ENCODE data around the gene GLUD1. TPM values are rescaled to one million over a fixed set of nuclear protein-coding genes. Genes with fewer than 3 reads are reported as not detected.
"Not testable (repeated sequence)": the region's sequence is repeated elsewhere in the genome, so short reads cannot be mapped to it uniquely, and the experiment has no call there.

GLUD1 gene
- total and polyA plus RNA-seq, 12 donors, result 38.0 to 130 (median 113) TPM

DNA sequence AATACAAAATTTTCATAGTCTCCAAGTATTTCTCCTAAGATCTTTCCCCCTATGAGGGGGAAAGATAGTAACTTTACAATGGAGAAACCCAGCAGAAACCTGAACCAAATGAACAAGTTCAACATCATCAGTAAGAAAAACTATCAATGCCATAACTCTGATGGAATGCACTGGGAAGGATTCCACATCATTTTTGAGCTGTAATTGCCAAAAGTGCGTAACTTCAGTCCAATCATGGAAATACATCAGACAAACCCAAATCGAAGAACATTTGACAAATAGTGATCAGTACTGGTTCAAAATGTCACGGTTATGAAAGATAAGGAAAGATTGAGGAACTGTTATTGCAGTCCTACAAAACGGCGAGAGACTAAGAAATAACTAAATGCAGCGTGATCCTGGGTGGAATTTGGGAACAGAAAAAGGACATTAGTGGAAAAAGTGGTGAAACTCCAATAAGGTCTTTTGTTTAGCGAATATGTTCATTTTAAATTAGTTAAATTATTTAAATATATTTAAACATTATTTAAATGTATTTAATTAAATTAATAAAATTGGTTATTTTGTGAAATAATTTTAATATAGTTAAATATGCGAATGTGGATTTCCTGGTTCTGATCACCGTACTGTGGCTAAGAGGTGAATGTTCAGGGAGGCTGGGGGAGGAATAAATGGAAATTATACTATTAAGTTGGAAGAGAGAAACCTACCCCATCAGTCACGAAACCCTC is 79.5 kb downstream of the GLUD1 start:
- intact Hi-C loops (cut with DNase I); DNase-seq; H3K36me3 ChIP-seq; ATAC-seq; H3K4me3 ChIP-seq; H3K27ac ChIP-seq; H3K9me3 ChIP-seq; H3K4me1 ChIP-seq; H3K27me3 ChIP-seq: not testable (repeated sequence)
- WGBS, 2 donors, result 84 to 86% methylated on average over 9 of the region's 10 CpGs

DNA sequence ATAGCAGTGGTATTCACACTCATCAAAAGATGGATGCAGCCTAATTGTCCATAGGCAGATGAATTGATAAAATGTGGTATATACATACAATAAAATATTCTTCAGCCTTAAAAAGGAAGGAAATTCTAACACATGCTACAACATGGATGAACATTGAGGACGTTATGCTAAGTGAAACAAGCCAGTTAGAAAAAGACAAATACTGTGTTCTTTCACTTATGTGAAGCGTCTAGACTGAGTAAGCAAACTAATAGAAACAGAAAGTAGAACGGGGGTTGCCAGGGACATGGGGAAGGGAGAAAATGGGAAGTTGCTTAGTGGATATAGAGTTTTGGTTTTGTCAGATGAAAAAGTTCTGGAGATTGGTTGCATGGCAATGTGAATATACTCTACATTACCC is 81.1 kb downstream of the GLUD1 start:
- H3K27ac ChIP-seq; intact Hi-C loops (cut with DNase I); H3K4me1 ChIP-seq; ATAC-seq; H3K4me3 ChIP-seq; H3K36me3 ChIP-seq; H3K27me3 ChIP-seq; H3K9me3 ChIP-seq; DNase-seq: not testable (repeated sequence)
- 71 to 85% methylated on average over 3 of the region's 3 CpGs for WGBS, 2 donors

DNA sequence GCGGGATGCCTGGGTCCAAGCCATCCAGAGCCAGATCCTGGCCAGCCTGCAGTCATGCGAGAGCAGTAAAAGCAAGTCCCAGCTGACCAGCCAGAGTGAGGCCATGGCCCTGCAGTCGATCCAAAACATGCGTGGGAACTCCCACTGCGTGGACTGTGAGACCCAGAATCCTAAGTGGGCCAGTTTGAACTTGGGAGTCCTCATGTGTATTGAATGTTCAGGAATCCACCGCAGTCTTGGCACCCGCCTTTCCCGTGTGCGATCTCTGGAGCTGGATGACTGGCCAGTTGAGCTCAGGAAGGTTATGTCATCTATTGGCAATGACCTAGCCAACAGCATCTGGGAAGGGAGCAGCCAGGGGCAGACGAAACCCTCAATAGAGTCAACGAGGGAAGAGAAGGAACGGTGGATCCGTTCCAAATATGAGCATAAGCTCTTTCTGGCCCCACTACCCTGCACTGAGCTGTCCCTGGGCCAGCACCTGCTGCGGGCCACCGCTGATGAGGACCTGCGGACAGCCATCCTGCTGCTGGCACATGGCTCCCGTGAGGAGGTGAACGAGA is 85.4 kb downstream of the GLUD1 start:
- intact Hi-C loops (cut with DNase I); DNase-seq; ATAC-seq; H3K4me3 ChIP-seq; H3K27me3 ChIP-seq; H3K4me1 ChIP-seq; H3K9me3 ChIP-seq; H3K27ac ChIP-seq; H3K36me3 ChIP-seq: not testable (repeated sequence)
- 88 to 91% methylated on average over 17 of the region's 18 CpGs for WGBS, 2 donors

DNA sequence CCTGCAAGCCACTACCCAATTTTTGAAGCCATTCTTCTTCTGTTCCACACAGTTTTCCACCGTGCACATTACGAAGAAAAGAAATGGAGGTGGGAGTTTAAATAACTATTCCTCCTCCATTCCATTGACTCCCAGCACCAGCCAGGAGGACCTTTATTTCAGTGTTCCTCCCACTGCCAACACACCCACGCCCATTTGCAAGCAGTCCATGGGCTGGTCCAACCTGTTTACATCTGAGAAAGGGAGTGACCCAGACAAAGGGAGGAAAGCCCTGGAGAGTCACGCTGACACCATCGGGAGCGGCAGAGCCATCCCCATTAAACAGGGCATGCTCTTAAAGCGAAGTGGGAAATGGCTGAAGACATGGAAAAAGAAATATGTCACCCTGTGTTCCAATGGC is 86.3 kb downstream of the GLUD1 start:
- H3K27me3 ChIP-seq; H3K27ac ChIP-seq; ATAC-seq; intact Hi-C loops (cut with DNase I); H3K9me3 ChIP-seq; H3K4me1 ChIP-seq; DNase-seq; H3K4me3 ChIP-seq: not testable (repeated sequence)
- peaks cover 0 to 13% (median 0%) of the 10 kb centered on the region in 9 donors for H3K36me3 ChIP-seq
- 96 to 97% methylated on average over 7 of the region's 7 CpGs for WGBS, 2 donors

DNA sequence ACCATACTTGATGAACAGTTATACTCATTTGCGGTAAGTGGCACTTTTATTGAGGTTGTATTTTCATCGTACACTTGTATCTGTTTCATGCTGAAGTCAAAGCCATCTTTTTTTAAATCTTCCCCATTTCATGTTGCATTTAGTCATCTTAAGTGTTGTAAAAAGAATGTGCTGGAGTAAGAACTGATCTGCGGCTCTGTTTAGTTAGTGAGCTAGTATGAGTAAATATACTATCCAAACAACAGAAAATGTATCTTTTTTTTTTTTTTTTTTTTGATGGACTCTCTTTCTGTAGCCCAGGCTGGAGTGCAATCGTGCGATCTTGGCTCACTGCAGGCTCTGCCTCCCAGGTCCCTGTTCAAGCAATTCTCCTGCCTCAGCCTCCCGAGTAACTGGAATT is 87.0 kb downstream of the GLUD1 start:
- H3K27ac ChIP-seq; intact Hi-C loops (cut with DNase I); DNase-seq; H3K9me3 ChIP-seq; H3K4me1 ChIP-seq; H3K4me3 ChIP-seq; ATAC-seq; H3K27me3 ChIP-seq: not testable (repeated sequence)
- WGBS, 2 donors, result 95 to 99% methylated on average over 6 of the region's 6 CpGs
- peaks cover 0 to 13% (median 0%) of the 10 kb centered on the region in 9 donors for H3K36me3 ChIP-seq

DNA sequence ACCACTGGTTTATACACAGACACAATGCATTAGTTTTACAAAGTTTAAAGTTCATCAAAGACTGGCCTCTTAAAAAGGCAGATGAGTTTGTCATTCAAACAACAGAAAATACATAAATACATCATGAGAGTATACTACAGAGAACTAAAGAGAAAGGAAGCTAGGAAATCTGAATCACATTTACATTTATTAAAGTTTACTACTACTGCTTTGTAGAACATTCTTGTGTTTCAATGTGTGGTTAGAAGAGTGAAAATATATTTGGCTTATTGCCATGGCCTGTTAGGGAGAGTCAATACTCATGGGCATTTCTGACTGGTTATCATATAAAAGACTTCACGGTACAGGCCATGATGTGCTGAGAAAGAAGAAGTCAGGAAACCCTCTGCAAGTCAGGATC is 87.5 kb downstream of the GLUD1 start:
- H3K27me3 ChIP-seq; H3K4me1 ChIP-seq; H3K9me3 ChIP-seq; H3K27ac ChIP-seq; DNase-seq; H3K4me3 ChIP-seq; ATAC-seq; intact Hi-C loops (cut with DNase I): not testable (repeated sequence)
- peaks cover 0 to 13% (median 0%) of the 10 kb centered on the region in 9 donors for H3K36me3 ChIP-seq
- 43 to 62% methylated on average over 1 of the region's 1 CpG for WGBS, 2 donors

DNA sequence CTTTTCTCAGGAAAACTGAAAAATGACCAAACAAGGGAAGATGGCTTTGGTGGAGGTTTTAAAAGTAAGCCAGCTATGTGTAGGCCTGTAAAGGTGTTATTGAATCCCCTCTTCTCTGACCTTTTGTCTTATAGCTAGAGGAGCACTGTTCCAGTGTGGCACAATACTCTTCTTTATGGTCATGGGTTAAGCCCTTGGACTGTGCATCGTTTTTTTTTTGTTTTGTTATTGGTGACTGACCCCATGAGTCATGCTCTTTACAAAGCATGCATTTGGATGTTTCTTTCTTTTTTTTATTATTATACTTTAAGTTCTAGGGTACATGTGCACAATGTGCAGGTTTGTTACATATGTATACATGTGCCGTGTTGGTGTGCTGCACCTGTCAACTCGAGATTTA is 94.2 kb downstream of the GLUD1 start:
- DNase-seq (no peak), ATAC-seq (no peak)
- Histone ChIP-seq H3K4me1 (no peaks in the 10 kb centered on the region), H3K9me3 (no peaks in the 10 kb centered on the region), H3K27me3 (no peaks in the 10 kb centered on the region), H3K4me3 (no peak overlapping the region), H3K36me3 (peaks cover 0 to 52% (median 0%) of the 10 kb centered on the region in 9 donors), H3K27ac (no peak overlapping the region)
- intact Hi-C loops (cut with DNase I), result no loop called here
- TF ChIP-seq, protein P1, sequence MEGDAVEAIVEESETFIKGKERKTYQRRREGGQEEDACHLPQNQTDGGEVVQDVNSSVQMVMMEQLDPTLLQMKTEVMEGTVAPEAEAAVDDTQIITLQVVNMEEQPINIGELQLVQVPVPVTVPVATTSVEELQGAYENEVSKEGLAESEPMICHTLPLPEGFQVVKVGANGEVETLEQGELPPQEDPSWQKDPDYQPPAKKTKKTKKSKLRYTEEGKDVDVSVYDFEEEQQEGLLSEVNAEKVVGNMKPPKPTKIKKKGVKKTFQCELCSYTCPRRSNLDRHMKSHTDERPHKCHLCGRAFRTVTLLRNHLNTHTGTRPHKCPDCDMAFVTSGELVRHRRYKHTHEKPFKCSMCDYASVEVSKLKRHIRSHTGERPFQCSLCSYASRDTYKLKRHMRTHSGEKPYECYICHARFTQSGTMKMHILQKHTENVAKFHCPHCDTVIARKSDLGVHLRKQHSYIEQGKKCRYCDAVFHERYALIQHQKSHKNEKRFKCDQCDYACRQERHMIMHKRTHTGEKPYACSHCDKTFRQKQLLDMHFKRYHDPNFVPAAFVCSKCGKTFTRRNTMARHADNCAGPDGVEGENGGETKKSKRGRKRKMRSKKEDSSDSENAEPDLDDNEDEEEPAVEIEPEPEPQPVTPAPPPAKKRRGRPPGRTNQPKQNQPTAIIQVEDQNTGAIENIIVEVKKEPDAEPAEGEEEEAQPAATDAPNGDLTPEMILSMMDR (IDR thresholded peaks at IDR 0.05), result no peak
- WGBS, 2 donors, result 67 to 84% methylated on average over 3 of the region's 3 CpGs

Other genes with a start within 250 kb of the GLUD1 start
- gene MMRN2, start 137.2 kb downstream of the GLUD1 start, total RNA-seq, result 10 to 100 TPM; 23.4 to 43.2 (median 36.2) TPM
- gene MMRN2, start 137.2 kb downstream of the GLUD1 start, polyA plus RNA-seq, result 10 to 100 TPM; 22.5 to 31.7 TPM
- gene SNCG, start 136.2 kb downstream of the GLUD1 start, total RNA-seq, result 10 to 100 TPM in 9 of 10 donors, 1 to 10 TPM in 1; 9.4 to 21.4 (median 12.6) TPM
- 10 to 100 TPM; 35.2 to 68.0 TPM for gene SNCG, start 136.2 kb downstream of the GLUD1 start, polyA plus RNA-seq
- gene ADIRF, start 126.4 kb downstream of the GLUD1 start, total RNA-seq, result 100 to 1,000 TPM in 1 of 10 donors, 10 to 100 TPM in 9; 18.5 to 113 (median 40.4) TPM
- gene ADIRF, start 126.4 kb downstream of the GLUD1 start, polyA plus RNA-seq, result 100 to 1,000 TPM; 174 to 234 TPM
- gene FAM25A, start 74.5 kb downstream of the GLUD1 start, total RNA-seq, result not detected
- gene FAM25A, start 74.5 kb downstream of the GLUD1 start, polyA plus RNA-seq, result not detected
- 10 to 100 TPM in 8 of 10 donors, 1 to 10 TPM in 2; 9.5 to 16.1 (median 11.6) TPM for gene SHLD2, start 363 bp upstream of the GLUD1 start, total RNA-seq
- gene SHLD2, start 363 bp upstream of the GLUD1 start, polyA plus RNA-seq, result 10 to 100 TPM in 1 of 2 donors, 1 to 10 TPM in 1; 9.4 to 10.0 TPM
- gene NUTM2A, start 130.6 kb upstream of the GLUD1 start, total RNA-seq, result 1 to 10 TPM in 8 of 10 donors, under 1 TPM in 2; 0.65 to 3.4 (median 1.7) TPM
- gene NUTM2A, start 130.6 kb upstream of the GLUD1 start, polyA plus RNA-seq, result 1 to 10 TPM in 1 of 2 donors, under 1 TPM in 1; 0.78 to 6.8 TPM